CD8-positive, alpha-beta memory T cell (primary cell): ENCODE measurements around the gene PMP22. TPM values are rescaled to one million over a fixed set of nuclear protein-coding genes. Genes with fewer than 3 reads are reported as not detected.

Experiments
- CTCF ChIA-PET: fragments of 350-600 bp; sonication (Branson Sonifier 250); formaldehyde crosslinking; loops from one replicate; lab custom pipeline; 2021; ENCODE audit warnings: antibody characterized with exemption; lab: Charles Lee
- POLR2A ChIA-PET: fragments of 350-600 bp; sonication (Branson Sonifier 250); formaldehyde crosslinking; loops from one replicate; lab custom pipeline; 2021; ENCODE audit warnings: antibody characterized with exemption; lab: Charles Lee
- DNase-seq, 5 donors: peaks; one replicate each; pipeline versions ENCODE4 v3.0.0 to v3.0.0-alpha.2; 2020 to 2022; ENCODE audit warnings: mixed read lengths in 1 of 5
- H3K27ac ChIP-seq: one replicate; pipeline ENCODE4 v1.7.0; 2013; ENCODE audit warnings: low read depth, mild to moderate bottlenecking, low read length, moderate library complexity
- H3K27me3 ChIP-seq: 2 replicates; pipeline ENCODE4 v1.7.0; 2013; ENCODE audit warnings: low read length, mild to moderate bottlenecking; ENCODE audit not compliant: insufficient read depth, poor library complexity, severe bottlenecking
- H3K36me3 ChIP-seq: 2 replicates; pipeline ENCODE4 v1.7.0; 2013; ENCODE audit warnings: mild to moderate bottlenecking, low read length, moderate library complexity; ENCODE audit not compliant: insufficient read depth
- H3K4me1 ChIP-seq: 2 replicates; pipeline ENCODE4 v1.7.0; 2013; ENCODE audit warnings: mild to moderate bottlenecking, low read length, moderate library complexity; ENCODE audit not compliant: insufficient read depth
- H3K4me3 ChIP-seq: 2 replicates; pipeline ENCODE4 v1.7.0; 2013; ENCODE audit warnings: mild to moderate bottlenecking, low read length
- H3K9me3 ChIP-seq: 2 replicates; pipeline ENCODE4 v1.7.0; 2013; ENCODE audit warnings: mild to moderate bottlenecking, low read length
- H3K27ac Mint-ChIP-seq, 8 donors: one replicate each; pipeline ENCODE4 v1.8.0; 2020 to 2021; ENCODE audit warnings: mixed read lengths in 8 of 8, mild to moderate bottlenecking in 6 of 8, inconsistent platforms in 3 of 8, moderate library complexity in 3 of 8
- H3K27me3 Mint-ChIP-seq, 2 donors: one replicate each; pipeline ENCODE4 v1.8.0; 2020 to 2021; ENCODE audit warnings: mixed read lengths in 2 of 2, mild to moderate bottlenecking in 1 of 2, moderate library complexity in 1 of 2
- H3K36me3 Mint-ChIP-seq, 3 donors: one replicate each; pipeline ENCODE4 v1.8.0; 2020 to 2021; ENCODE audit warnings: mixed read lengths in 3 of 3, inconsistent platforms in 1 of 3, mild to moderate bottlenecking in 1 of 3
- H3K4me1 Mint-ChIP-seq, 3 donors: one replicate each; pipeline ENCODE4 v1.8.0; 2020 to 2021; ENCODE audit warnings: mixed read lengths in 3 of 3, inconsistent platforms in 1 of 3, mild to moderate bottlenecking in 1 of 3
- H3K4me3 Mint-ChIP-seq, 7 donors: one replicate each; pipeline ENCODE4 v1.8.0; 2020 to 2021; ENCODE audit warnings: mixed read lengths in 7 of 7, mild to moderate bottlenecking in 6 of 7, moderate library complexity in 4 of 7, inconsistent platforms in 2 of 7
- H3K9me3 Mint-ChIP-seq, 5 donors: one replicate each; pipeline ENCODE4 v1.8.0; 2020 to 2022; ENCODE audit warnings: mixed read lengths in 5 of 5, mild to moderate bottlenecking in 3 of 5, moderate library complexity in 2 of 5, inconsistent platforms in 1 of 5
- polyA plus RNA-seq: library from polyadenylated mRNA; unstranded; fragments of 300-500 nt; fragmentation: Illumina TruSeq; gene quantifications from one replicate; pipeline ENCODE4 v1.2.3, GENCODE V29; 2021
- total RNA-seq, 2 experiments: library from RNA; stranded (reverse); gene quantifications; one replicate each; pipeline ENCODE4 v1.2.3, GENCODE V29; 2021

Gene PMP22
- total and polyA plus RNA-seq, 3 experiments from 2014 or later: 0.60 to 0.98 TPM; not detected in 1

DNA sequence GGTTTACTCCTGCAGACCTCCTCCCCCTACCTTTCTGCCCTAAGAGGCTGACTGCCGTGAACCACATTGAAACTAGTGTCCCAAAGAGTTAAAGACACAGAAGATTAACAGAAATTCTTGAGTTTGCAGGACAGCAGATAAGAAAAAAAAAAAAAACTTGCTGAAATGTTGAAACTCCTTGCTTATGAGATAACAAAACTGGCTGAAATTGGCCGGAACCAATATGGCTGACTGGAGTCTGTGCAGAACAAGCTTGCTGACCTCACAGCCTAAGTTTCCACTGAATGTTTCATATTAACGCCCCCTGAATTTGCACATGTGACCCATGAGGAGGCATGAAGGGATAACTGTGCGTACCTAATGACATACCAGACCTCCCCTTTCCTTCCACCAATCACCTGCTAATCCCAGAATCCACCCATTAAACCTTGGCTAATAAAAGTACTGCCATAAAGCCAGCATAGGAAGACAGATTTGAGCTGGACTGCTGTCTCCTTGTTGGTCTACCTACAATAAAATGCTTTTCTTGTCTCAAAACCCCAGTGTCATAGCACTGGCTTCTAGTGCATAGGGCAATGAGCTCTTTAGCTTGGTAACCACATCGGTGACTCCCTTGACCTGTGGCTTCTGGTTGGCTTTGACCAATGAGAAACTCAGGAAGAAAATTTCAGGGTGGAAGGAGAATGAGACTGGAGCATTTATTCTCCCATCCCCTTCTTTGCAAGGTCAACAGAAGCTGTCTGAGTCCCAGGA is 80.1 kb downstream of the PMP22 start:
- Mint-ChIP-seq H3K36me3 (no peaks in the 10 kb centered on the region), H3K4me3 (no peak overlapping the region), H3K4me1 (no peaks in the 10 kb centered on the region), H3K9me3 (peaks cover 0 to 4% (median 0%) of the 10 kb centered on the region in 5 donors), H3K27me3 (peaks cover 10 to 24% of the 10 kb centered on the region in 2 donors), H3K27ac (no peak overlapping the region)
- Histone ChIP-seq H3K27ac (no peak overlapping the region), H3K9me3 (no peaks in the 10 kb centered on the region), H3K4me1 (no peaks in the 10 kb centered on the region), H3K36me3 (no peaks in the 10 kb centered on the region), H3K27me3 (no peaks in the 10 kb centered on the region), H3K4me3 (no peak overlapping the region)
- no peak for DNase-seq
- POLR2A ChIA-PET: no interaction called here
- CTCF ChIA-PET: no interaction called here

GRCh38 chr17:15181816-15182215 is 83.3 kb downstream of the PMP22 start:
- Histone ChIP-seq H3K4me1 (no peaks in the 10 kb centered on the region), H3K4me3 (no peak overlapping the region), H3K27me3 (no peaks in the 10 kb centered on the region), H3K36me3 (no peaks in the 10 kb centered on the region), H3K27ac (no peak overlapping the region), H3K9me3 (no peaks in the 10 kb centered on the region)
- ChIA-PET CTCF (no interaction called here), POLR2A (no interaction called here)
- no peak for DNase-seq
- no peaks in the 10 kb centered on the region for H3K4me1 Mint-ChIP-seq
- H3K27me3 Mint-ChIP-seq: peaks cover 12 to 22% of the 10 kb centered on the region in 2 donors
- peaks cover 0 to 2% (median 0%) of the 10 kb centered on the region in 5 donors for H3K9me3 Mint-ChIP-seq
- no peak overlapping the region for H3K27ac Mint-ChIP-seq
- H3K36me3 Mint-ChIP-seq: no peaks in the 10 kb centered on the region
- H3K4me3 Mint-ChIP-seq: no peak overlapping the region

DNA sequence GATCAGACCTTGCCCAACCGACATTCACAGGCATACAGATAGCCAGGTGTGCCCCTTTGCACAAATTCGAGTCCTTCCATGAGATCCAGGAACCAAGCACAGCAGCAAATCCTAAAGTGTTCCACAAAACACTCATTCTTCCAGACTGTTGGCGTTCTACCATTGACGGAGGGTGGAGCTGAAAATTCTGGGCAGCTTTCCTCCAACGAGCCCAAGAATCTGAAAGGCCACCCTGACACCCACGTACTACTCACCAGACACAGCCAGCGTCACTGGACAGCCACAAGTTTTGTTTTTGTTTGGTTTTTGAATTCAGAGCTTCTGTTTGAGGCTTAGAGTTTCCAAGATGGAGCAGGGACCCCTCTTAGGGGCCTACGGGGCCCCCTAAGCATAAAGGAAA is 83.8 kb downstream of the PMP22 start:
- H3K4me3 ChIP-seq: no peak overlapping the region
- H3K36me3 ChIP-seq: no peaks in the 10 kb centered on the region
- H3K9me3 ChIP-seq: no peaks in the 10 kb centered on the region
- H3K27ac ChIP-seq: no peak overlapping the region
- no peaks in the 10 kb centered on the region for H3K36me3 Mint-ChIP-seq
- DNase-seq: no peak
- POLR2A ChIA-PET: no interaction called here
- CTCF ChIA-PET: no interaction called here
- H3K27me3 ChIP-seq: no peaks in the 10 kb centered on the region
- H3K9me3 Mint-ChIP-seq: peaks cover 0 to 2% (median 0%) of the 10 kb centered on the region in 5 donors
- peaks cover 12 to 22% of the 10 kb centered on the region in 2 donors for H3K27me3 Mint-ChIP-seq
- no peaks in the 10 kb centered on the region for H3K4me1 Mint-ChIP-seq
- no peak overlapping the region for H3K4me3 Mint-ChIP-seq
- no peaks in the 10 kb centered on the region for H3K4me1 ChIP-seq
- H3K27ac Mint-ChIP-seq: no peak overlapping the region

GRCh38 chr17:15180121-15180561 is 85.0 kb downstream of the PMP22 start:
- Histone ChIP-seq H3K4me3 (no peak overlapping the region), H3K27ac (no peak overlapping the region), H3K9me3 (no peaks in the 10 kb centered on the region), H3K27me3 (no peaks in the 10 kb centered on the region), H3K4me1 (no peaks in the 10 kb centered on the region), H3K36me3 (no peaks in the 10 kb centered on the region)
- Mint-ChIP-seq H3K4me3 (no peak overlapping the region), H3K27ac (no peak overlapping the region), H3K27me3 (peaks cover 12 to 24% of the 10 kb centered on the region in 2 donors), H3K36me3 (no peaks in the 10 kb centered on the region), H3K4me1 (no peaks in the 10 kb centered on the region), H3K9me3 (peaks cover 0 to 2% (median 0%) of the 10 kb centered on the region in 5 donors)
- DNase-seq: no peak
- CTCF ChIA-PET: no interaction called here
- POLR2A ChIA-PET: no interaction called here

Other genes with a start within 250 kb of the PMP22 start
- gene TEKT3, start 76.3 kb upstream of the PMP22 start, total RNA-seq: not detected
- gene TEKT3, start 76.3 kb upstream of the PMP22 start, polyA plus RNA-seq: not detected
- 1 to 10 TPM; 1.8 to 2.7 TPM for gene CDRT4, start 202.3 kb upstream of the PMP22 start, total RNA-seq
- gene CDRT4, start 202.3 kb upstream of the PMP22 start, polyA plus RNA-seq: not detected